Common myeloid progenitor, CD34-positive (primary cell): Measurements from ENCODE around the gene CRYL1.

Experiments used
- CTCF ChIA-PET: fragments of 350-600 bp; sonication (Branson Sonifier 250); formaldehyde crosslinking; loops from one replicate; lab custom pipeline; 2021; ENCODE audit warnings: antibody characterized with exemption; lab: Charles Lee
- POLR2A ChIA-PET: fragments of 350-600 bp; sonication (Branson Sonifier 250); formaldehyde crosslinking; loops from one replicate; lab custom pipeline; 2021; ENCODE audit warnings: antibody characterized with exemption; lab: Charles Lee
- DNase-seq, 3 donors: peaks; one replicate each; pipeline versions ENCODE4 v3.0.0 to v3.0.0-alpha.2; 2013
- H3K27ac ChIP-seq, 2 experiments: 1 replicate in 1 of 2; 2 replicates in 1 of 2; pipeline ENCODE4 v1.7.0; 2013; ENCODE audit warnings: inconsistent platforms in 2 of 2, low read length in 2 of 2, mild to moderate bottlenecking in 2 of 2, low read depth in 1 of 2, moderate library complexity in 1 of 2; ENCODE audit not compliant: severe bottlenecking in 2 of 2, insufficient read depth in 1 of 2, poor library complexity in 1 of 2
- H3K27me3 ChIP-seq, 5 experiments: replicated peaks in 2 of 5; 1 replicate in 3 of 5; 2 replicates in 2 of 5; pipeline versions ENCODE4 v1.6.1 to v1.7.0; 2013; ENCODE audit warnings: low read length in 4 of 5, mild to moderate bottlenecking in 2 of 5, moderate library complexity in 2 of 5, inconsistent platforms in 1 of 5; ENCODE audit not compliant: insufficient read depth in 5 of 5, control insufficient read depth in 4 of 5
- H3K36me3 ChIP-seq, 4 experiments: 1 replicate in 2 of 4; 2 replicates in 2 of 4; pipeline versions ENCODE4 v1.6.1 to v1.7.0; 2013; ENCODE audit warnings: low read length in 3 of 4, control low read depth in 1 of 4, mild to moderate bottlenecking in 1 of 4; ENCODE audit not compliant: control insufficient read depth in 4 of 4, insufficient read depth in 4 of 4
- H3K4me1 ChIP-seq, 4 experiments: 1 replicate in 3 of 4; 2 replicates in 1 of 4; pipeline versions ENCODE4 v1.6.1 to v1.7.1; 2013; ENCODE audit warnings: low read length in 3 of 4, mild to moderate bottlenecking in 3 of 4, control low read depth in 1 of 4, inconsistent platforms in 1 of 4, moderate library complexity in 1 of 4; ENCODE audit not compliant: control insufficient read depth in 4 of 4, insufficient read depth in 4 of 4; ENCODE audit errors: control extremely low read depth in 1 of 4
- H3K4me3 ChIP-seq, 7 experiments: 1 replicate in 4 of 7; 2 replicates in 3 of 7; pipeline versions ENCODE4 v1.5.1 to v1.7.0; 2013; ENCODE audit warnings: mild to moderate bottlenecking in 7 of 7, low read length in 6 of 7, moderate library complexity in 6 of 7, inconsistent platforms in 2 of 7, low read depth in 2 of 7, control low read depth in 1 of 7; ENCODE audit not compliant: insufficient read depth in 4 of 7, control insufficient read depth in 1 of 7; ENCODE audit errors: extremely low read depth in 1 of 7
- H3K9me3 ChIP-seq, 5 experiments: 1 replicate in 4 of 5; 2 replicates in 1 of 5; pipeline versions ENCODE4 v1.6.1 to v1.7.1; 2013; ENCODE audit warnings: low read length in 4 of 5, mild to moderate bottlenecking in 2 of 5, inconsistent platforms in 1 of 5, low read depth in 1 of 5, moderate library complexity in 1 of 5; ENCODE audit not compliant: control insufficient read depth in 4 of 5, insufficient read depth in 2 of 5; ENCODE audit errors: control extremely low read depth in 1 of 5
- WGBS: methylation state at CpG from one replicate; pipeline ENCODE4 v1.1.5; 2013; ENCODE audit not compliant: insufficient coverage; 5-methylcytosine and 5-hydroxymethylcytosine counted together

CRYL1 gene

GRCh38 chr13:20462533-20462915 lies 63.1 kb downstream of the CRYL1 start:
- no peaks in the 10 kb centered on the region for H3K9me3 ChIP-seq
- ChIA-PET POLR2A (no interaction called here), CTCF (interaction anchor here (0.6 to 1.1 kb wide), 2 partner anchors 14 to 506 kb away, joined by 3 read pairs; no protein-coding TSS in a partner anchor)
- WGBS, result 84% methylated on average over 6 of the region's 6 CpGs
- no peaks in the 10 kb centered on the region for H3K27me3 ChIP-seq
- H3K4me1 ChIP-seq, result peaks cover 0 to 23% (median 10%) of the 10 kb centered on the region in 4 experiments
- H3K36me3 ChIP-seq, result no peaks in the 10 kb centered on the region
- no peak overlapping the region for H3K4me3 ChIP-seq
- H3K27ac ChIP-seq, result no peak overlapping the region
- no peak for DNase-seq

- H3K27ac ChIP-seq, result no peak overlapping the region
- H3K4me1 ChIP-seq, result peaks cover 0 to 25% (median 10%) of the 10 kb centered on the region in 4 experiments
- H3K4me3 ChIP-seq, result no peak overlapping the region
- whole genome bisulfite sequencing, result 50% methylated on average over 3 of the region's 8 CpGs
- no peaks in the 10 kb centered on the region for H3K9me3 ChIP-seq
- no peaks in the 10 kb centered on the region for H3K27me3 ChIP-seq
- H3K36me3 ChIP-seq, result no peaks in the 10 kb centered on the region
- ChIA-PET POLR2A (no interaction called here), CTCF (interaction anchor here (0.6 to 1.1 kb wide), 2 partner anchors 14 to 505 kb away, joined by 3 read pairs; no protein-coding TSS in a partner anchor)
- DNase-seq, result peak in 2 of 3 donors; percentile 42 to 45
Observed at GRCh38 chr13:20461860-20462532, 63.7 kb downstream of the CRYL1 start.

- WGBS, result no CpG with 5 or more reads among the region's 2 CpGs
- CTCF ChIA-PET, result no interaction called here
- peak in 2 of 3 donors; percentile 33 to 51 for DNase-seq
- no peaks in the 10 kb centered on the region for H3K9me3 ChIP-seq
- POLR2A ChIA-PET, result no interaction called here
- H3K36me3 ChIP-seq, result no peaks in the 10 kb centered on the region
- peaks cover 0 to 28% (median 10%) of the 10 kb centered on the region in 4 experiments for H3K4me1 ChIP-seq
- no peak overlapping the region for H3K4me3 ChIP-seq
- H3K27me3 ChIP-seq, result no peaks in the 10 kb centered on the region
- no peak overlapping the region for H3K27ac ChIP-seq
Observed at GRCh38 chr13:20461481-20461859, 64.2 kb downstream of the CRYL1 start.

GRCh38 chr13:20460761-20461160 lies 64.9 kb downstream of the CRYL1 start:
- 0% methylated on average over 1 of the region's 11 CpGs for WGBS

GRCh38 chr13:20457670-20458069 lies 68.0 kb downstream of the CRYL1 start:
- H3K27me3 ChIP-seq, result no peaks in the 10 kb centered on the region
- POLR2A ChIA-PET, result no interaction called here
- DNase-seq, result peak in 2 of 3 donors; percentile 17 to 47
- H3K27ac ChIP-seq, result no peak overlapping the region
- H3K4me1 ChIP-seq, result peaks cover 0 to 26% (median 8%) of the 10 kb centered on the region in 4 experiments
- H3K36me3 ChIP-seq, result no peaks in the 10 kb centered on the region
- 100% methylated on average over 1 of the region's 6 CpGs for WGBS
- H3K9me3 ChIP-seq, result peaks cover 0 to 5% (median 0%) of the 10 kb centered on the region in 5 experiments
- CTCF ChIA-PET, result no interaction called here
- no peak overlapping the region for H3K4me3 ChIP-seq

More at GRCh38 chr13:20460761-20461160, 64.9 kb downstream of the CRYL1 start:
- peaks cover 0 to 28% (median 10%) of the 10 kb centered on the region in 4 experiments for H3K4me1 ChIP-seq
- H3K36me3 ChIP-seq, result no peaks in the 10 kb centered on the region
- no peak overlapping the region for H3K27ac ChIP-seq
- CTCF ChIA-PET, result no interaction called here
- peak overlapping the region in 1 of 7 experiments; percentile 11 for H3K4me3 ChIP-seq
- no peaks in the 10 kb centered on the region for H3K9me3 ChIP-seq
- DNase-seq, result peak in 2 of 3 donors; percentile 47 to 57
- no peaks in the 10 kb centered on the region for H3K27me3 ChIP-seq
- POLR2A ChIA-PET, result no interaction called here

- no peak overlapping the region for H3K27ac ChIP-seq
- H3K4me1 ChIP-seq, result peaks cover 0 to 19% (median 6%) of the 10 kb centered on the region in 4 experiments
- ChIA-PET POLR2A (no interaction called here), CTCF (no interaction called here)
- WGBS, result 100% methylated on average over 1 of the region's 2 CpGs
- DNase-seq, result no peak
- no peaks in the 10 kb centered on the region for H3K27me3 ChIP-seq
- H3K9me3 ChIP-seq, result peaks cover 0 to 10% (median 2%) of the 10 kb centered on the region in 5 experiments
- H3K4me3 ChIP-seq, result no peak overlapping the region
- no peaks in the 10 kb centered on the region for H3K36me3 ChIP-seq
Observed at GRCh38 chr13:20456737-20457136, 68.9 kb downstream of the CRYL1 start.

- Histone ChIP-seq H3K4me1 (no peaks in the 10 kb centered on the region), H3K4me3 (no peak overlapping the region), H3K36me3 (peaks cover 0 to 5% (median under 1%) of the 10 kb centered on the region in 4 experiments), H3K9me3 (peaks cover 4 to 43% (median 11%) of the 10 kb centered on the region in 5 experiments), H3K27me3 (no peaks in the 10 kb centered on the region), H3K27ac (no peak overlapping the region)
- no peak for DNase-seq
- ChIA-PET POLR2A (no interaction called here), CTCF (no interaction called here)
Observed at GRCh38 chr13:20451397-20451796, 74.3 kb downstream of the CRYL1 start.
